Fibroblast of skin of abdomen (primary cell): ENCODE results near the gene DLG1. TPM values are rescaled to one million over a fixed set of nuclear protein-coding genes. Genes with fewer than 3 reads are reported as not detected.

Experiments
- DNase-seq: peaks from one replicate; pipeline ENCODE4 v3.0.0-alpha.2; 2013
- polyA plus RNA-seq, 2 experiments: library from polyadenylated mRNA; unstranded; fragments of 120-200 nt; gene quantifications; one replicate each; pipeline ENCODE4 v1.2.1, GENCODE V29; 2013; ENCODE audit not compliant: insufficient read length in 2 of 2

Gene DLG1
- 66.9 TPM for polyA plus RNA-seq (2013, experiment 1 of 2; ENCODE audit: insufficient read length)
- 62.4 TPM for polyA plus RNA-seq (2013, experiment 2 of 2; ENCODE audit: insufficient read length)

GRCh38 chr3:197298341-197298944, at the start of gene DLG1:
Gene DLG1, minus strand, starts transcription at chr3:197298612. Its CDS starts 1,408 bp downstream, at chr3:197297204.
- DNase-seq = peak; percentile 96

- no peak for DNase-seq
These were observed 49.6 kb upstream of the DLG1 start for GRCh38 chr3:197348014-197348413.

GRCh38 chr3:197345390-197345789, 47.0 kb upstream of the DLG1 start:
- DNase-seq = no peak

GRCh38 chr3:197344582-197345318, 46.3 kb upstream of the DLG1 start:
- DNase-seq = no peak

- no peak for DNase-seq
These were observed 45.4 kb upstream of the DLG1 start for GRCh38 chr3:197343656-197344408.

- DNase-seq = no peak
These were observed 44.7 kb upstream of the DLG1 start for GRCh38 chr3:197343111-197343510.

GRCh38 chr3:197340521-197340871, 42.1 kb upstream of the DLG1 start:
- no peak for DNase-seq

- DNase-seq = peak; percentile 88
These were observed 41.6 kb upstream of the DLG1 start for GRCh38 chr3:197339841-197340520.

GRCh38 chr3:197338586-197338985, 40.2 kb upstream of the DLG1 start:
- DNase-seq = no peak

- no peak for DNase-seq
These were observed 39.2 kb upstream of the DLG1 start for GRCh38 chr3:197337656-197338055.

GRCh38 chr3:197337214-197337613, 38.8 kb upstream of the DLG1 start:
- no peak for DNase-seq

GRCh38 chr3:197336348-197336747, 37.9 kb upstream of the DLG1 start:
- DNase-seq = no peak

- DNase-seq = no peak
These were observed 37.2 kb upstream of the DLG1 start for GRCh38 chr3:197335428-197336132.

- no peak for DNase-seq
These were observed 35.7 kb upstream of the DLG1 start for GRCh38 chr3:197333901-197334639.

- peak; percentile 63 for DNase-seq
These were observed 32.7 kb upstream of the DLG1 start for GRCh38 chr3:197331131-197331530.

- no peak for DNase-seq
These were observed 31.0 kb upstream of the DLG1 start for GRCh38 chr3:197329382-197329781.

GRCh38 chr3:197328198-197328597, 29.8 kb upstream of the DLG1 start:
- DNase-seq = no peak

- DNase-seq = no peak
These were observed 29.3 kb upstream of the DLG1 start for GRCh38 chr3:197327701-197328100.

- no peak for DNase-seq
These were observed 27.4 kb upstream of the DLG1 start for GRCh38 chr3:197325773-197326172.

GRCh38 chr3:197322149-197322548, 23.7 kb upstream of the DLG1 start:
- no peak for DNase-seq

GRCh38 chr3:197320582-197320981, 22.2 kb upstream of the DLG1 start:
- no peak for DNase-seq
